A549 treated with CpdA at 1 μM for 4 hours (cell line): Measurements from ENCODE around the gene NSG2. TPM values are rescaled to one million over a fixed set of nuclear protein-coding genes. Genes with fewer than 3 reads are reported as not detected.

Experiments used
- total RNA-seq: library from RNA; stranded (reverse); fragments of 200-300 nt; extraction: Qiagen RNA extraction; gene quantifications from 5 replicates; pipeline ENCODE4 v1.2.3, GENCODE V29; 2022; ENCODE audit warnings: low read depth

Gene NSG2
- total RNA-seq, result 0.10 TPM in 1 of 5 replicates, not detected in the others

DNA sequence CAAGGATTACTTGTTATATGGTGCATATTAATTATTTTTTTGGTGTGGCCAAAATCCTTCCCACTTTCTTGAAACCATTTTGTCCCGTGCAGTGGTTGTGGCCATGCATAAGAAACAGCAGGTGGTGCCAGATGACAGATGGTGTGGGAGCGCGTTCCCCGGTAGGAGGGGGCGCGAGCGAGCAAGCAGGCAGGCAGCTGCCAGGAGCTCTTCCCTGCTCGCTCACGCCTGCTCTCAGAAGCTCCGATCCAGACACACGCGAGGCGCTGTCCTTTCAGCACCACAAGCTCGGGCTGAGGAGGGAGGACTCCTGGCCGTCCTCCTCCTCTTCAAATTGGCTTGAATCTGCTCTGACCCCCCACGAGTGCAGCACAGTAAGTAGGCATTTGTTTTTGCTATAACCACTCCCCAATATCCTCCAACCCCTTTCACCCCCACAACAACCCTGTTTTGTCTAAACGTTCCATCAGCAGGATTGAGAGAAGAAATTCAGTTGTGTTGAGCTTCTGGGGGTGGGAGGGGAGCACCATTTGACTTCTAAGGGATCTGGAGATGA, at the start of gene NSG2:
Gene NSG2, plus strand, starts transcription at position 237 of the 556 bp plus-strand sequence. CDS start 1,050 bp downstream, outside the sequence.

Other genes with a start within 250 kb of the NSG2 start
- gene CPEB4, start 157.4 kb upstream of the NSG2 start, total RNA-seq, result 5.2 to 9.7 TPM (median 8.0 TPM) in 5 replicates
- gene C5orf47, start 56.5 kb upstream of the NSG2 start, total RNA-seq, result 0.02 TPM in 1 of 5 replicates, not detected in the others